Activated T-cell treated with anti-CD3 and anti-CD28 coated beads for 48 hours (primary cell): Measurements from ENCODE around the gene PDIA2.
"Not testable (repeated sequence)": the region's sequence is repeated elsewhere in the genome, so short reads cannot be mapped to it uniquely, and the experiment has no call there.

Source experiments
- DNase-seq: peaks from one replicate; pipeline ENCODE4 v3.0.0-alpha.2; 2020; ENCODE audit warnings: low read depth

The PDIA2 gene

GRCh38 chr16:283033-283805 is at the start of gene PDIA2:
Gene PDIA2, plus strand, starts transcription at chr16:283164. Its CDS starts 6 bp downstream, at chr16:283170.
- DNase-seq: no peak

DNA sequence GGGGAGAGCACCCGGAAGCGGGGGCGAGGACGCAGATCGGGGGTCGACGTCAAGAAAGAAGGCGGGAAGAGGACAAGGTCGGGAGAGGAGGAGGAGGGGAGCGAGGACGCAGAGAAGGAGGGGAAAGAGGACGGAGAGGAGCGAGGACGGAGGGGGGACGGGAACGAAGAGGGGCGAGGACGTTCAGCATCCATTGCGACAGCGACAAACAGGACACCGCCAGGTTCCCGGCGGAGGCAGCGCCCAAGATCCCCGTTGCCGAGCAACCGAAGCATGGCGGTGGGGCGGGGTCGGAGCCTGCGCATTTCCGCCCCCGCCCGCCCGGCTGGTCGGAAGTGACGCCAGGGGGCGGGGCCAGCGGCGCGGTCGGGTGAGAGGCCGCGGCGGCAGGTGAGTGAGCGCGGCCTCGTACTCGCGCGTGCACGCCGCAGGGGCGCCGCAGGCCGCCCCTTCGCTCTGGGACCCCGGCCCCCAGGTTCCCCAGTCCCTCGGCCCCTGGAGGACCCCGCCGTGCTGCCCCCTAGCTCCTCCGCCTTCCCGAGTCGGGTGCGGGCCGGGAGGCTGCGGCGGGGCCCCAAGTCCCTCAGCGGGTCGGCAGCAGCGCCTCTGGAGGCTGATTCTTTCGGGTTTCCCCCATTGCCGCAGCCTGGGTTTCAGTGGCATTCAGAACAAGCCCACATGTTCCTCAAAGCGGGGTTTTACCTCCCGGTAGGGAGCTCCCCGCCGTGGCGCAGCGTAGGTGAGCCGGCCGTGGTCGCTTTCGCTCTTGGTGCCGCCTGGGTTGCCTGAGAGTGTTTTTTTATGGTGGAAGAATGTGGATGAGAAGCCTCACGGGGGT is 48.3 kb upstream of the PDIA2 start, which contains the start of gene FAM234A:
TSS of gene FAM234A (plus strand) at position 354 of the 838 bp plus-strand sequence. CDS start 19,593 bp downstream, outside the sequence.
- DNase-seq: peak; percentile 97

- DNase-seq: no peak
Observed at GRCh38 chr16:239948-240277, 43.1 kb upstream of the PDIA2 start.

DNA sequence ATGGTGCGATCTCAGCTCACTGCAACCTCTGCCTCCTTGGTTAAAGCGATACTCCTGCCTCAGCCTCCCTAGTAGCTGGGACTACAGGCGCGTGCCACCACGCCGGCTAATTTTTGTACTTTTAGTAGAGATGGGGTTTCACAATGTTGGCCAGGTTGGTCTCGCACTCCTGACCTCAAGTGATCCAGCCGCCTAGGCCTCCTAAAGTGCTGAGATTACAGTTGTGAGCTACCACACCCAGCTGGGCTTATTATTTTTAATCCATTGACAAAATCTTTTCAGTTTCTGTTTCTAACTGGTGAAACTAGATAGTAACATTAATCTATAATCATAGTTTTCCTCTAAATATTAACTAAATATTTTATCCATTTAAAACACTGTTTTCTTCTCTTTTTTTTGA is 42.4 kb upstream of the PDIA2 start:
- DNase-seq: no peak

DNA sequence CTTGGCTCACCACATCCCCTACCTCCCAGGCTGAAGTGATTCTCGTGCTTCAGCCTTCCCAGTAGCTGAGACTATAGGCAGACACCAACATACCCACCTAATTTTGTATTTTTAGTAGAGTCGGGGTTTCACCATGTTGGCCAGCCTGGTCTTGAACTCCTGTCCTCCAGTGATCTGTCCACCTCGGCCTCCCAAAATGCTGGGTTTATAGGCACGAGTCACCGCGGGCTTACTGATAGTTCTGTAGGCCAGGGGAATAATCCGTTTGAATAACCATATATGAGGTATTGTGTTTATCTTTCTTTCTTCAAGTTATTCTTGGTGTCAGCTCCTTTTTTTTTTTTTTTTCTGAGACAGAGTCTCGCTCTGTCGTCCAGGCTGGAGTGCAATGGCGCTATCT is 40.7 kb upstream of the PDIA2 start:
- no peak for DNase-seq

GRCh38 chr16:243348-243747 is 39.6 kb upstream of the PDIA2 start:
- DNase-seq: no peak

DNA sequence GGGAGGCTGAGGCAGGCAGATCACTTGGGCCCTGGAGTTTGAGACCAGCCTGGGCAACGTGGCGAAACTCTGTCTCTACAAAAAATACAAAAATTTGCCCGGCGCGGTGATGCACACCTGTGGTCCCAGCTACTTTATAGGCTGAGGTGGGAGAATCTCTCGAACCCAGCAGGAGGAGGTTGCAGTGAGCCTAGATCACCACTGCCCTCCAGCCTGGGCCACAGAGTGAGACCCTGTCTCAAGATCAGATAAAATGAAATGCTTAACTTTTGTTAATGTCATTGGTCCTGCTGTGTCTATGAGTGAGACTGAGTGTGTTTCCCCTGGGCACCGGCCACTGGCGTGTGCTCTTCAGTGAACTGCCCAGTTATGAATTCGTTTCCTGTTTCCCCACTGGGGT is 37.9 kb upstream of the PDIA2 start:
- DNase-seq: no peak

GRCh38 chr16:247027-247426 is 35.9 kb upstream of the PDIA2 start:
- no peak for DNase-seq

GRCh38 chr16:249431-249830 is 33.5 kb upstream of the PDIA2 start:
- DNase-seq: no peak

DNA sequence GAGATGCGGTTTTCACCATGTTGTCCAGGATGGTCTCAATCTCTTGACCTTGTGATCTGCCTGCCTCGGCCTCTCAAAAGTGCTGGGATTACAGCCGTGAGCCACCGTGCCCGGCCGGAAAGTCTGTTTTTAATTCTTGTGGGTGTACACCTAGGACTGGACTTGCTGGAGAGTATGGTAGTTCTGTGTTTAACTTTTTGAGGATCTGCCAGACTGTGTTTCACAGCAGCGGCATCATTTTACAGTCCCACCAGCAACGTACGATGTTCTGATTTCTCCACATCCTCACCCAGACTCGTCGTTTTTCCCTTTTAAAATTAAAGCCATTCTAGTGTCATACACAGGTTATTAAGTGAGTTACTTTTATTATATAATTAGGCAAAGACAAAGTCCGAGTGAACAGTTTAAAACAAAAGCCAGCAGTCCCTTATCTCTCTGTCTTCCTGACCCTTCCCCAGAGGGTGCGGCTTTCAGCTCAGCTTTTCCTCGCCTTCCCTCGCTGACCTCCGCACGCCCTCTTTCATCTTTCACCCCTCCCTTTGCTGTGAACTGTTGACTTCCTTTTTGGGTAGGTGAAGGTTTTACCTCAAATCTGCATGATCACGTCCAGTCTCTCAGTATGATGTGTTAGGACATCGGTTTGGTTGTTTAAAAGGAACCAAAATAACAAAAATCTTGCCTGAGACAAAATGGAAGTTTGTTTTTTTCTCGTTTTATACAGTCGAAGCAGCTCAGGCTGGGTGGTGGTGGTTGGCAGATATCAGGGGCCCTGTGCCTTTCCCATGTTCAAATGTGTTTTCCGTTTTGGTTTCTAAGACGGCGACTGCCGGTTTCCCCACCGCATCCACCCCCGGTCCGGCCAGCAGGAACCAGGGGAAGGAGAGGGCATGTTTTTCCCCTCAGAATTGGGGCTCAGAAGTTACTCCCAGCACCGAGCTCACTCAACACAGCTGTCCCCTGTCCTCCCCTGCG is 30.3 kb upstream of the PDIA2 start:
- DNase-seq: no peak

DNA sequence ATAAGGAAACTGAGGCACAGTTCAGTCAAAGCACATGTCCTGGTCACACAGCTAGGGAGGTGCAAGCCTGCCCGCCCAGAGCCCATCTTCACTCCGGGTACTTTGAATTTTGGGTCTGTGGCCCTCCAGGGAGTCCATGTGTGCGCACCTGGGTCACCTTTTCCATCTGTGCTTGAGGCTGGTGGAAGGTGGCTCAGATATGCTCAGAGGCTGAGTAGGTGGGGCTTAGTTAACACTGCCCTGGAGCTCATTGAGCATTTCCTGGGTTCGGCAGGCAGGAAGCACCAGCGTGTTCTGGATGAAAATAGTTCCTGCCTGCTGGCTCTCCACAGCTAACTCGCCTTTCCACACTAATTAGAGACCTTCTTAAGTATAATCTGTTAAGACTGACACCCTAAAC is 29.1 kb upstream of the PDIA2 start:
- DNase-seq: no peak

DNA sequence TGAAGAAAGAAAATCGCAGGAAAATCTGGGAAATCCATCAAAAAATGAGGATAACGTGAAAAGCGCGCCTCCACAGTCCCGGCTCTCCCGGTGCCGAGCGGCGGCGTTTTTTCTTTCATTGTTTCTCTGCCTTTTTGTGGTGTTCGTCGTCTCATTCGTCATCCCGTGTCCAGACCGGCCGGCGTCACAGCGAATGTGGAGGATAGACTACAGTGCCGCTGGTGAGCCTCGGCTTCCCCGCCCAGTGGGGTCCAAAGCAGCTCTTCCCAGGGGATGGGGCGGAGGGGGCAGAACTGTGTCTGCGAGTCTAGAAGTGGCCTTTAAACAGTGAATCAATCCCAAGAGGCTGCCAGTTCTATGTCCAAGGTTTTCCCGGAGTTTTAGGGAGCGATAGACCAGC is 28.5 kb upstream of the PDIA2 start:
- DNase-seq: no peak

GRCh38 chr16:255183-255582 is 27.8 kb upstream of the PDIA2 start:
- DNase-seq: no peak

- not testable (repeated sequence) for DNase-seq
Observed at GRCh38 chr16:258091-258490, 24.9 kb upstream of the PDIA2 start.

DNA sequence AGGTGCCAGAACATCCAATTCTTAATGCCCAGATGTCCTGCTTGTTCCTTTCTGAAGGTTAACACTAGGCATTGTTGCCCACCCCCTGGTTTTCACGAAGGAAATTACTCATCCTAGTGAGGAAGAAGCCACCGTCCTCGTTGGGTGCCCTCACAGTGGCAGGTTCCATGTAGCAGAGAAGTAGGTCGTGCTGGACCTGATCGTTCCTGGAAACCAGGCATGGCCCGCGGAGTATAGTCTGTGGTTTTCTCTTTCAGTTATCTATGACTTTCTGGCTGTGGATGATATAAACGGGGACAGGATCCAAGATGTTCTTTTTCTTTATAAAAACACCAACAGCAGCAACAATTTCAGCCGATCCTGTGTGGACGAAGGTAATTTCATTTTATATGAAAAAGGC is 23.7 kb upstream of the PDIA2 start:
- no peak for DNase-seq

DNA sequence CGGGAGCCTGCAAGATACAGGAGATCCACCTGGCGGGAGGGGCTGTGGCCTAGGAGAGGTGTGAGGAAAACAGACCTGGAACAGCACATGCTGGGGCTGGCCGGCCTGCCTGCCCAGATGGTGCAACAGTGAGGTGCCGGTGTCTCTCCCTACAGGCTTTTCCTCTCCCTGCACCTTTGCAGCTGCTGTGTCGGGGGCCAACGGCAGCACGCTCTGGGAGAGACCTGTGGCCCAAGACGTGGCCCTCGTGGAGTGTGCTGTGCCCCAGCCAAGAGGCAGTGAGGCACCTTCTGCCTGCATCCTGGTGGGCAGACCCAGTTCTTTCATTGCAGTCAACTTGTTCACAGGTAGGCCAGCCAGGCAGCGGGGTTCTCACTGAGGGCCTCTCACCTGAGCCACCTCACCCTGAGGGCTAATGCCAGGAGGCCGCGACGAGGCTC is 23.1 kb upstream of the PDIA2 start:
- DNase-seq: no peak

- no peak for DNase-seq
Observed at GRCh38 chr16:260326-260725, 22.6 kb upstream of the PDIA2 start.

- no peak for DNase-seq
Observed at GRCh38 chr16:261031-261691, 21.8 kb upstream of the PDIA2 start.

- no peak for DNase-seq
Observed at GRCh38 chr16:262121-262745, 20.7 kb upstream of the PDIA2 start.

GRCh38 chr16:263182-263774 is 19.7 kb upstream of the PDIA2 start:
- DNase-seq: no peak

GRCh38 chr16:263944-264343 is 19.0 kb upstream of the PDIA2 start:
- DNase-seq: no peak
